ENCODE data around the gene BRD4.
"Not testable (repeated sequence)": the region's sequence is repeated elsewhere in the genome, so short reads cannot be mapped to it uniquely, and the experiment has no call there.

Gene BRD4

DNA sequence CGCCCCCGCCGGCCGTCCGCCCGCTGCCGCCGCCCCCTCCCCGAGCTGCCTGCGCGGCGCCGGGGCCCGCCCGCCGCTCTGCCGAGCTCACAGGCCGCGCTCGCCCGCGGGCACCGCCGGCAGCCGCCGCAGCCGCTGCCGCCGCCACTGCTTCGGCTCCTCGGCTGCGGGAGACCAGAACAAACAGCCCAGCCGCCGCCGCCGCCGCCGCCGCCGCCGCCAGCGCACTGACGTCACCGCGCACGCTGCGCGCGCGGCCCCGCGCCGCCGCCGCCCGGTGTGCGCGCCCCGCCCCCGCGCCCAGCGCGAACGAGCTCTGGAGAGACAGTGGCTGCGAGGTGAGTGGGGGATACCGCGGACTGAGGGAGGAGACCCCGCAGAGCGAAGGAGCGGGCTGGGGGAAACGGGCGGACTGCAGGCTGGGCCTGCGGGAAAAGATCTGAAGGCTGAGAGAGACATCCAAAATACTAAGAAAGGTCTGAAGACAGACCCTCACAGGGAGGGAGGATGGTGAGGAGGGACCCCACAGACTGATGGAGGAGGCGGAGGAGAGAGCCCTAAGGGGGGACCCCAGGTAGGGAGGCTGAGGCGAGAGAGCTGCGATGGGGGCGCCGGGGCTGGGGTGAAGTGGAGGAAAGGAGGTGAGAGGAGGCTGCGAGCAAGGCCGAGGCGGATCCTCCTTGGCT, at the start of gene BRD4:
BRD4 (minus strand) TSS at position 229 of the 686 bp plus-strand sequence. CDS start 59,440 bp downstream, outside the sequence.
- DNase-seq = peak; percentile 85

DNA sequence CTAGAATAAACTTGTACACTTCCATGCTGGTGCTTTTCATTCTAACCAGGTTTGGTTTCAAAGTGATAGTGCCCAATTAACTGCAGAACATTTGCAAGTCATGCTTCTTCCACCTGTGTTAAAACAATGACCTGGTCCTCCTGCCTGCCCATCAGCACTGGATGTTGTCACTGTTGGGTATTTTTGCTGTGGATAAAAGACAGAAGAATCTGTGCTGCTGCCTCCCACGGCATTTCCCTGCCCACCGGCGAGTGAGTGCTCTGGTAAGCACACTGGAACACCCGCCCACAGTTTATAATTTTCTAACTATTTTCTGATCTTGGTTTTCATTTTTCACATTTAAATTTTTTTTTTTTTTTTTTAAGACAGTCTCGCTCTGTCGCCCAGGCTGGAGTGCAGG, 49.5 kb upstream of the BRD4 start:
- DNase-seq = no peak

DNA sequence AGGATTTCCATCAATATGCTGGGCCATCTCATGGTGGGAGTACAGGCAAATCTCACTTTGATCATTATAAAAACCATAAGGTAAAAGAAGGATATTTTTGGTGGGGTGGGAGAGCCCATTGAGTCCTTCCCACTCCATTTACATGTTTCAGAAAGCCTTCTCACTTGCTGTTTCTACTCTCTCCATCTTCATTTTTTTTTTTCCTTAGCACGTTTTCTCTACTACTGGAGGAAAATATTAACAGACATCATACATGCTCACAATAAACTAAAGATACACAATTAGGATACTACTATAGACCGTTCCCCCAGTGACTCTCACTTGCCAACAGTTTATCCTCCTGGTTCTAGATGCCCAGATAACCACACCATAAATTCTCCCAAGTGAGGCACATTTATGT, 49.1 kb upstream of the BRD4 start:
- DNase-seq = no peak

DNA sequence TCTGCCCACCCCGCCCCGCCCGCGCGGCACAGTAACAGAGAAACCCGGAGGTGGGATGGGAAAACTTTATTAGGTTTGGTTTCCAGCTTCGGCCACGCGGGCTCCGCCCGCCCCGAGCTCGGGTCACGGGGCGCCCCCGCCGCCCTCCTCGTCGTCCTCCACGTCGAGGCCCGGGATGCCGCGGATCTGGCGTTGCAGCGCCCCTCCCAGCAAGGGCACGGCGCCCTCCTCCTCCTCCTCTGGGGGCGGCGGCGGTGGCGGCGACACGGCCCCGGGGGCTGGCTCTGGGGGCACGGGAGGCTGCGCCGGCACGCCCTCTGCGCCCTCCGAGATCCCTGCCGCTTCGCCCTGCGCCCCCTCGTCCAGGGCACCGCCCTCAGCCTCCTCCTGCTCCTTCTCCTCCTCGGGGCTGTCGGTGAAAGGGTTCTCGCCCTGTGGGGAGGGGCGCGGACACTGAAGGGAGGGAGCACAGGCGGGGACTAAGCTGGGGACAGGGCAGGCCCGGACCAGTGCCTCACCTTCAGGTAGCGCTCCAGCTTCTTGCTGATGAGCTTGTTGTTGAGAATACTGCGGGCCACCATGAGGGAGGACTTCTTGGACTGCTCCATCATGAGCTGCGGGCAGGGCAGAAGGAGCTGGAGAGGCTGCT, 47.8 kb upstream of the BRD4 start:
- no peak for DNase-seq

DNA sequence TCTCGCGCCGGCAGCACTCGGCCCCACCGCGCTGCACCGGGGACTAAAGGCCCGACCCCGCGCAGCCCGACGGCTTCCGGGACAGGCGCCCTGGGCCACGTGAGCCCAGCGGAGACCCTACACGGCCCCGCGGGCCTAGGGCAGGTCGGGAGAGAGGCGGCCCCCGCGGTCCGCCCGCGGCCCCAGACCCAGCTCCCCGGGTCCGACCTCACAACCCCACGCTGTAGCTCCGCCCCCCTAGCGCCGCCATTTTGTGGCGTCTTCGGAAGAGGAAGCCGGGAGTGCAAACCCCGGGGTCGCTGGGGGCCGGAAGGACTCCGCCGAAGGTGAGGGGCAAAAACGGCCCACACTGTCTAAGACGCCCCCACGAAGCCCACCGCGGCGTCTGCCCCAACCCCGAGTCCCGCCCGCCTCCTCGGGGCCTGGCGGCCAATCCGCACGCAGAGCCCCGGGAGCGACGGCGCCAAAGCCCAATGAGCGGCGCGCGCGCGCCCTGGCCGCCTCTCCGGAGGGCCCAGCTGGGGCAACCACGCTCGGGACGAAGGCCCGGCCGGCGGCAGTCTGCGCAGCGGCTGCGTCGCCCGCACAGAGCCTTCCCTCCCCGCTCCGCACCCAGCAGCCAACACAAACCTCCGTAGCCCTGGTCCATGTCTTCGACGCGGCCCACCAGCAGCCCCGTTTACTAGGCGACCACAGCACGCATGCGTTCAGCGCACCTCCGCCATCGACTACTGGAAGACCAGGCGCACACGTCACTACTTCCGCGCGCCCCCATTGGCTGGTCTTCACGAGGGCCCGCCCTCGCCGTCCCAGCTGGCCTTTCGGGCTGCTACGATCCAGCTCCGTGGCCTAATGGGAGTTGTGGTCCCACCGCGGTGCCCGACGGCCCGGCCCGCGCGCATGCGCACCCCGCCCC, 47.0 kb upstream of the BRD4 start, which contains the start of gene AKAP8:
AKAP8 (minus strand) TSS at position 705 of the 916 bp plus-strand sequence; CDS start at position 649, 56 bp downstream.
- DNase-seq = peak; percentile 99

DNA sequence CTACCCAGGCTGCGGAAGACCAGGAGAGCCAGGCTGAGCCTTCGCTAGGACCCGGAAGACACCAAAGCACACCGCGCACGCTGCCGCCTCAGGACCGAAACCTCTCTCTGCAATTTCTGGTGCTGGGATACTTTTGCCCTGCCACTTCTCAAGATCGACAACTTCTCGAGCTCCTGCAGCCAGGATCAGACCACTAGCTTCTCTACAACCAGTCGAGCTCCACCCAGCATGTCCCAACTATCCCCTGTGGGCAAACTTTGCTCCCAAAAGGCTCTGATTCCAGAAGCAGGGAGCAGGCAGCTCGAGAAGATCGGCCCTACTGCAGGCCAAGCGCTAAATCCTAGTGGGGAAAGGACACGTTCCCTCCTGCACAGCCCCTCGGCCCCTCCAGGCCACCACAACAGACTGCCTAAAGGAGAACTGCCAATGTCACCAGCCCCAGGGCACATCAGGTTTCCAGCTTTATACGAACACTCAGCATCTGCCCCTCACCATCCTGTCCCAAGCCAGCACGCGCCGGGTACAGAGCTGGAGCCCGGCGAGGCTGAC, 46.3 kb upstream of the BRD4 start:
- DNase-seq = peak; percentile 57

DNA sequence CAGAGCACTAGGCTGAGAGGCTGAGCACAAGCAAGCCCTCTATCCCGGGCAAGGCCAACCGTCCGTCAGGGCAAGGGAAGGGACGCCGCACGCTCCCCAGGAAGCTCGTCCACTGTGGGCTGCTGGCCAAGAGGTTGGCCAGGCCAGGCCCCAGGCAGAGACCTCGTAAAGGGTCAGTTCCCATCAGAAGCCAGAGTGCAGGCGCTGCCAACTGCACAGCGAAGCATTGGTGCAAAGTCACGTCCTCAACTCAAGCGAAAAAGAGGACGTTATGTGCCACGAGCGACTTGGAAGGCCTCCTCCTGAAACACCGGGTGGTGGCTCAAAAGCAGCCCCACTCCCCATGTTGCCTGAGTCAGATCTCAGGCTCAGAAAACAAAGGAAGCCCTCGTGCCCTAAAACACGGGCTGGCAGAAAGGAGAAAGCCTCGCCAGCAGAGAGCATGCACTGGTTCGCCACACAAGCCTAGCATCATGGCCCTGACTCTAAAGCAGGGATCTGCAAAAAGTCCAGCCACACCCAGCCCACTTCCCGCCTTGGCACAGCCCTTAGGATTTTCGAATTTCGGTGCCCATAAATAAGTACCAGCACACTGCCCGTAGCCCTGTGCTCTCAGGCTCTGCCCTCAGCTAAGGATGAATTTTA, 42.6 kb upstream of the BRD4 start:
- DNase-seq = no peak

DNA sequence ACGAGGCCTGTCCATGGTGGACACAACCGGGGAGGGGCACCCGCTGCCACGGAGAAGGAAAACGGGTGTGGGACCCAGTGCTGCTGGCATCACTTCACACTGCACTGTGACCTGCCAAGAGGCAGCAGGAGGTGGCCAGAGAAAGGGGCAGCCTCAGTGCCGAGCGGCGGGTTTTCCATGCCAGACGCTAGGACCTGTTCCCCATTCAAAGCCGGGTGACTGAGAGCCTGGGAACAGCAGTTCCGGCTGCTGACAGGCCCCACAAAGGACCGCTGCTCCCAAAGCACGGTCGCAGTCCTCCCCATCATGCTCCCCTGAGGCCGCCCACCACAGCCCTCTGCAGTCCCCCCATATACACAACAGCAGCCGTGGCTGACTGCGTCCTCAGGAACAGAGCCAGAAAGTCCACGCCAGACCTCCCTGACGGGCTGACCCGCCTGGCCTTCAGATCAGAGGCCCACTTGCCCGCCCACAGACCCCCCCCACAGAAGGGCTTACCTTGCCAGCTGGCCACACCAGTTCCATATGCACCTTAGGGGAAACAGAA, 41.8 kb upstream of the BRD4 start:
- no peak for DNase-seq

DNA sequence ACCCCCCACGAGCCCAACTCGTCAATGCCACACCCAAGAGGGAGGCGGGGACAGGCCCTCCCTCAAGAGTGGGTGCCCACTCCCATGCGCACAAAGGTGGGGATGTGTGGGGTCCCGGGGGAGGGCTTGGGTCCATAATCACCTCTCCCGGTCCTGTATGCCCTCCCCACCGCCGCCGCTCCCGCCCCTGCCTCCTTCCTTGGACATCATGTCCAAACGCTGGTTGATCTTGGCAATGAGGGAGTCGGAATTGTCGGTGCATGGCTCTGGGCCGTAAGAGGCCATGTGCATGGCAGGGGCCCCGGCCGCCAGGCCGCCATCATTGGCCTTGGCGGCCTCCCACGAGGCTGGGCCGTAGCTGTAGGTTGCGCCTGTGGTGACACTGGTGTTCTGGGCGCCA, 41.3 kb upstream of the BRD4 start:
- DNase-seq = no peak

DNA sequence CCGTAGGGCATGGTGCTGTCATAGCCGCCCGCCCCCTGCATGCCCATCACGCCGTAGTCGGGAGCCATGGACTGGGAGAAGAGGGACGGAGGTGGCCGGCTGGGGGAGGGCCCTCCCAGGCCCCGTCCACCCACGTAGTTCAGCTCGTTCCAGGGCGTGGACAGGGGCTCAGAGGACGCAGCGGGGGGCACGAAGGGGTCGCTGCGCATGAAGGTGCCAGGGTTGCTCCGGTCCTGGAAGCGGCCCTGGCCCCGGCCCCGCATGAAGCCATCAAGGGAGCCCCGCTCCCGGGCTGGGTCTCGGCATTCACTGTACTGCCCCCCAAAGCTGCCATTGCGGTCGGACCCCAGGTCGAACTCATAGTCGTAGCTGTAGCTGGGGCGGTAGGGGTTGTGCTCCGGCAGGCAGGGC, 40.6 kb upstream of the BRD4 start:
- no peak for DNase-seq

DNA sequence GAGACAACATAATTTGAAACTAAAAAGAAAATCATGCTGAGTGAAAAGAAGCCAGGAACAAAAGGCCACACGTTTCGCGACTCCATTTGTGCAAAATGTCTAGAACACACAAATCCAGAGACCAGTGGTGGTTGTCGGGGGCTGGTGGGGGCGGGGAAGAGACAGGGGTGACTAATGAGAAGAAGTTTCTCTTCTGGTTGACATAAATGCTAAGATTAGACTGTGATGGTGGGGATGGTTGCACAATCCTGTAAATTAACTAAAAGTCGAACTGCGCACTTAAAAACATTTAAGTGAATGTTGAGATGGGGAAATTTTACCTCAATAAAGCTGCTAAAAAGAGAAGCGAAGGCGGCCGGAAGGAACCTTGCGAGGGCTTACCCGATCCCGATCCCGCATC, 40.1 kb upstream of the BRD4 start:
- DNase-seq = no peak

DNA sequence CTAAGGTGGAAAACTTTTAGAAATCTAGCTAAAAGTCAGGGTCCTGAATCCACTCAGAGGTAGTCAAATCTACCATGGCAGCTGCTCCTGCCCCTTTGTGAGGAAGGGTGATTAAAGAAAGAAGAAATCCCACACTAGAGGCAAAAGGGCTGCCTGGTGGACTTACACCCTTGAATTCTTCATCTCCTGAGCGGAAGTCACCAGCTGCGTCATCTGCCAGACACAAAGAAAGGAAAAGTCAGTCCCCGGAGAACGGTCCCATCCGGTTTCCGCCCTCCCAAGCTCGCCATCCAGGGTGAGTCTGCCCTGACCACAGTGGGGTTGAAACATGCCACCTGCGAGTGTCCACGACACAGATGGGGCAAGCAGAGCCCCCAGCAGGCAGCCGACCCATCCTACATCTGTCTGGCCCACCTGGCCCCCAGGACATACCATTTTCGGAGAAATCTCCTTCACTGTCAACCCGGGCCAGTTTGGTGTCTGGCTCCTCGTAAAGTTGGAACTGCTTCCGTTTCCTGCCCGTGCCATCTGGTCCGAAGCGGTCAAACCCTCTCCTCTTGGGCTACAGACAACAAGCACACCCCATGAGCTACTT, 39.5 kb upstream of the BRD4 start:
- DNase-seq = no peak

DNA sequence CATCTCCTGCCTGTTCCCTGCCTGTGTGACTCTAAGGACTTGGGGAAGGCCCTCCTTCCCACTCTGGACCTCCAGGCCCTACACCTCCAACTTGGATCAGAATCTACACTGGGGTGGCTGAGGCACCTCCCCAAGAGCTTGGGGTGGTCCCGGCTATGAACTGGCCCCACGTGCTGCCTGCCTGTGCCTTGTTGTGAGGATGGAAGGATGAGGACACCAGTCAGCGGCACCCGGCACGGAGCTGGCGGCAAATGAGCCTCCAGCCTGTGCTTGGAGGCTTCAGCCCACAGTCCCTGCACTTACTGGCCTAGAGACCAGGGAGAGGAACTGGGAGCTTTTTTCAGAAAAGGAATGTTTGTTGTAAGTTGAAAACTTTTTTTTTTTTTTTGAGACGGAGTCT, 38.8 kb upstream of the BRD4 start:
- DNase-seq = no peak

DNA sequence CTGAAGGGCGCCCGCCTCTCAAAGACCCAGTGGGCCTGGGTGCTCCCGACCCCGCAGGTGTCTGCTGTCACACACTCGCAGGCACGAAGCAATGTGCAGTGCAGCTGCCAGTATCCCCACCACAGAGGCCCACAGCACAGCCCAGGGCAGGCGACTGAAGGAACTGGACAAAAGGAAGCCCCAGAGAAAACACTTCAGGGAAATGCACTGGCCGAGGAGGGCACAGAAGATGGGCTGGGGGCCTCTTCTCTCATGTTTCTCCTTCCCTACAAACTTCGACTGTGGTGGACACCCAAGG, 37.2 kb upstream of the BRD4 start:
- no peak for DNase-seq

DNA sequence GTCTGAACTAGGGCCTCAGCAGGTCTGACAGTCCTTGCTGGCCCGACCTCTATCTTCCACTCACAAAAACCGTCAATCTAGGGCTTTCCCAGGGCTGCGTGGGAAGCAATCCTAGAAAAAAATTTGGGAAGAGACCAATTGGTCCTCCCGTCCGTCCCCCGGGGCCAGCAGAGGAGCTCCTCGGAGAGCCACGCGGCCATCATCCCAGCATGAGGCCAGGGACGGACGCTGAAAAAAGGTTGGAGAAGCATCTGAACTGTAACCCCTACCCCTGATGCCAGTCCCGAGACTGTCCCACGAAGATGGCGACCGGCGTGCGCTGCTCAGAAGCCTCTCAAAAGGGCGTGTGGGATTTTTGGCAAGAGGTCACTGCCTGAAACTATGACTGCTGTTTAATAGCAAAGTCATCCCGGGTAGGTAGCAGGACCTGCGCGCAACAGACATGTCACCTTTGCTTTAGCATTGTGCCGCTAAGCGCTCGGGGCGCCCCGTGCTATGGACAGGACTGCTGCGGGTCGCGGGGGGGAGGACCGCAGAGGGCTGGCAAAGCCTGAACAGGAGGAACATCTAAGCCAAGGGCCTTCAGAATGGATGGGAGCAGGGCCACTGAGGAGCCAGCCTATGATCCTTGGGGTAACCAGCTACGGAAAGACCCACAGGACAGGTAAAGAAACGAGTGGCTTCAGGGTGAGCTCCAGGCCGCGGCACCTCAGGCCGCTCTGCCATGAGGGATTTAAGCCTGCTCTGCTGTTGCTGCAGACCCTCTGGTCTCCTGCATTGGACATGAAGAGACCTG, 36.7 kb upstream of the BRD4 start:
- DNase-seq = no peak

DNA sequence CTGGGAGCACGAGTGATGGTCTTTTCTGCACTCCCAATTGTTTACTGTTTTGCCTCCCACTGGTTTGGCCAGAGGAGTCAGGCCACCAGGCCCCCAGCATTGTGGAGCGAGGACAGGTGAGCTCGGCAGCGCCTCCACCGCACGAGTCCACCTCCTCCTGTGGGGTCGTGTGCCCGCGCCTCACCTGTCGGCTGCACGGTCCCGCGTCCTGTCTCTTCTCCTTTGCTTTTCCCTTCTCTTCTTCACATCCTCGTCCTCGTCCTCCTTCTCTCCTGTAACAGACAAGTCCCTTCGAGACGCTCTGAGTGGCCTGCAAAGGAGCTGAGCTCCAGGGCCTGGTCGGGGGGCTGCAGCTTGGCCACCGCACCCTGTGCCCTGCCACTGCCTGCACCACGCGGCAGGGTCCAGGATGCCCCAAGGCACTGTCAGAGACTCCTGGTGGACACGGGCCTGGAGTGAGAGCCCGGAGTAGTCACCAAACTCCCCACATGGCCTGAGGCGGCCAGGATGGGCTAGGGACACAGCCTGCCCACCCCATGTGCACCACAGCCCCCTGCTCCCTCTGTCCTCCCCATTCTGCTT, 35.8 kb upstream of the BRD4 start:
- no peak for DNase-seq

DNA sequence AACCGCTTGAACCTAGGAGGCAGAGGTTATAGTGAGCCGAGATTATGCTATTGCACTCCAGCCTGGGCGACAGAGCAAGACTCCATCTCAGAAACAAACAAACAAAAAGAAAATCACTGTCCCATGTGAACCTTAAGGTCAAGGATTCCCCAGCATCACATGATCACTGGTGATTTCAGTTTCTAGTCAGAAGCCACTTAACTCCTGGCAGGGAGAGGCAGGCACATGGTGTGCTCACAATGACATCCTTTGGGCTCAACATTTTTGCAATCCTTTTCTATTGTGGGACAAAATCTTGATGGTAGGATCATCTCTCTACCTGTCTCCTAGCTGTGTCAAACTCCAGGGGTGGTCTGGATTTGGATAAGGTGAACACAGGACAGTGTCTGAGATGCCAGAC, 35.1 kb upstream of the BRD4 start:
- DNase-seq = no peak

DNA sequence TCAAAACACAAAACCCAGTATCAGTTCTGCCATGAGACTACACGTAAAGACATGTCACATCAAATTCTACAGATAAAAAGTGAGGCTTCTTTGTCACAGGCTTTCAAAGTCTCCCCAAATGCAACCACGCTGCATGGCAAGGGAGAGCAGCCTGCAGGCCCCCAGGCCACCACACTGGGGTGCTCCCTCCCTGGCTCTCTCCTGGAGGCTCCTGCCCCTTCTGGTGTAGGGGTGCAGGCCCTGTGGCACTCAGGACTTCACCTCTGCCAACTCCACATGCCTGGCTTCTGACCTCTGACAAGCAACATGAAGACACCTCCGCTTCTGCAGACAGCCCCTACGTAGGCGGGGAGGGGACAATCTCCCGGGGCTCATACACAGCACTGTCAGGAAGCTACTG, 32.9 kb upstream of the BRD4 start:
- DNase-seq = no peak

DNA sequence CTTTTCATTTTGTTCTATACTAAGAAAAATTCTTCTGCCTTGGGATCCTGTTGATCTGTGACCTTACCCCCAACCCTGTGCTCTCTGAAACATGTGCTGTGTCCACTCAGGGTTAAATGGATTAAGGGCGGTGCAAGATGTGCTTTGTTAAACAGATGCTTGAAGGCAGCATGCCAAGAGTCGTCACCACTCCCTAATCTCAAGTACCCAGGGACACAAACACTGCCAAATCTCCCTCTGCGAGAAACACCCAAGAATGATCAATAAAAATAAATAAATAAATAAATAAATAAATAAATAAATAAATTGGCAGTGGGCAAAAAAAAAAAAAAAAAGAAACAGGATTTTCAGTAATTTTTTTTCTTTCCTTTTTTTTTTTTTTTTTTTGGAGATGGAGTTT, 31.5 kb upstream of the BRD4 start:
- not testable (repeated sequence) for DNase-seq

DNA sequence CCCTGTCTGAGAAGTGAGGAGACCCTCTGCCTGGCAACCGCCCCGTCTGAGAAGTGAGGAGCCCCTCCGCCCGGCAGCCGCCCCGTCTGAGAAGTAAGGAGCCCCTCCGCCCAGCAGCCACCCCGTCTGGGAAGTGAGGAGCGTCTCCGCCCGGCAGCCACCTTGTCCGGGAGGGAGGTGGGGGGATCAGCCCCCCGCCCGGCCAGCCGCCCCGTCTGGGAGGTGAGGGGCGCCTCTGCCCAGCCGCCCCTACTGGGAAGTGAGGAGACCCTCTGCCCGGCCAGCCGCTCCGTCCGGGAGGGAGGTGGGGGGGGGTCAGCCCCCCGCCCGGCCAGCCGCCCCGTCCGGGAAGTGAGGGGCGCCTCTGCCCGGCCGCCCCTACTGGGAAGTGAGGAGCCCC, 30.7 kb upstream of the BRD4 start:
- DNase-seq = not testable (repeated sequence)

DNA sequence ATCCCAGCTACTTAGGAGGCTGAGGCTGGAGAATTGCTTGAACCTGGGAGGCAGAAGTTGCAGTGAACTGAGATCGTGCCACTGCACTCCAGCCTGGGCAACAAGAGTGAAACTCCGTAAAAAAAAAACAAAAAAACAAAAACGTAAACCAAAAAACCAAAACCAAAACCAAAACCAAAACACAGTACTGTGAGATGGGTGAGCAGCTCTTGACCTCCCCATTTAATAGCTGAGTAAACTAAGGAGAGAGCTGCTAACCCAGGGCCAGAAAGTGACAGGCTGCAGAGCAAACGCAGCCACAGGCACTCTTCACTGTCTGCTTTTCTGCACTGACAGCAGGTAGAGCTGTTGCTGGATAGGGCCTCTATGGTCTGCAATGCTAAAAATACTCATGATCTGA, 27.7 kb upstream of the BRD4 start:
- not testable (repeated sequence) for DNase-seq
